B cell (primary cell): ENCODE measurements around the gene RPS19. TPM values are rescaled to one million over a fixed set of nuclear protein-coding genes. Genes with fewer than 3 reads are reported as not detected.

Source experiments
- ATAC-seq: fragments of 200-7000 bp; cut with Tn5 transposase; one replicate; pipeline ENCODE4 v1.10.0; 2021; ENCODE audit warnings: low read depth, mild to moderate bottlenecking, moderate number of reproducible peaks, moderate library complexity
- CTCF ChIA-PET: fragments of 350-600 bp; sonication (Branson Sonifier 250); formaldehyde crosslinking; loops from one replicate; lab custom pipeline; 2021; ENCODE audit warnings: antibody characterized with exemption, inconsistent platforms; lab: Charles Lee
- POLR2A ChIA-PET: fragments of 350-600 bp; sonication (Branson Sonifier 250); formaldehyde crosslinking; loops from one replicate; lab custom pipeline; 2021; ENCODE audit warnings: antibody characterized with exemption; lab: Charles Lee
- DNase-seq: peaks from one replicate; pipeline ENCODE4 v3.0.0; 2013
- H2AFZ ChIP-seq: 2 replicates; pipeline ENCODE4 v1.6.1; 2012; ENCODE audit warnings: mild to moderate bottlenecking, low read depth, low read length; ENCODE audit not compliant: insufficient read depth, poor library complexity, severe bottlenecking
- H3K27ac ChIP-seq, 2 donors: 1 replicate in 1 of 2; 2 replicates in 1 of 2; pipeline ENCODE4 v1.5.1; 2012 to 2013; ENCODE audit warnings: low read length in 2 of 2, mild to moderate bottlenecking in 2 of 2, moderate library complexity in 1 of 2
- H3K27me3 ChIP-seq, 4 experiments: fragments of 200-600 bp in 1 of 4; sonication (generic) in 1 of 4; replicated peaks in 1 of 4; 1 replicate in 2 of 4; 2 replicates in 2 of 4; pipeline versions ENCODE4 v1.6.1 to v1.7.0; 2013 to 2016; ENCODE audit warnings: low read length in 3 of 4, mild to moderate bottlenecking in 2 of 4, mixed read lengths in 1 of 4, moderate library complexity in 1 of 4; ENCODE audit not compliant: insufficient read depth in 4 of 4, control insufficient read depth in 3 of 4; ENCODE audit errors: control extremely low read depth in 1 of 4
- H3K36me3 ChIP-seq, 2 experiments: replicated peaks in 1 of 2; 1 replicate in 1 of 2; 2 replicates in 1 of 2; pipeline versions ENCODE4 v1.6.1 to v1.7.1; 2013; ENCODE audit warnings: low read length in 1 of 2; ENCODE audit not compliant: insufficient read depth in 2 of 2, control insufficient read depth in 1 of 2; ENCODE audit errors: control extremely low read depth in 1 of 2, extremely low read depth in 1 of 2
- H3K4me1 ChIP-seq, 2 donors: fragments of 200-600 bp in 1 of 2; sonication (generic) in 1 of 2; 1 replicate in 1 of 2; 2 replicates in 1 of 2; pipeline versions ENCODE4 v1.5.1 to v1.6.1; 2013 to 2017; ENCODE audit warnings: low read length in 2 of 2; ENCODE audit not compliant: control insufficient read depth in 2 of 2, insufficient read depth in 2 of 2
- H3K4me2 ChIP-seq: replicated peaks from 2 replicates; pipeline ENCODE3; 2012; ENCODE audit warnings: mild to moderate bottlenecking, low read depth, low read length; ENCODE audit not compliant: poor library complexity, severe bottlenecking
- H3K4me3 ChIP-seq, 5 experiments: fragments of 200-600 bp in 1 of 5; sonication (generic) in 1 of 5; 1 replicate in 3 of 5; 2 replicates in 2 of 5; pipeline versions ENCODE4 v1.5.1 to v1.7.0; 2011 to 2016; ENCODE audit warnings: low read length in 4 of 5, mild to moderate bottlenecking in 4 of 5, low read depth in 2 of 5, control low read depth in 1 of 5, moderate library complexity in 1 of 5; ENCODE audit not compliant: insufficient read depth in 1 of 5; ENCODE audit errors: control extremely low read depth in 1 of 5, extremely low read depth in 1 of 5
- H3K79me2 ChIP-seq: fragments of 200-600 bp; sonication (generic); one replicate; pipeline ENCODE4 v1.6.0; 2016; ENCODE audit warnings: low read length; ENCODE audit not compliant: control insufficient read depth, insufficient read depth
- H3K9ac ChIP-seq: fragments of 200-600 bp; sonication (generic); 2 replicates; pipeline ENCODE4 v1.6.1; 2017; ENCODE audit warnings: mild to moderate bottlenecking, low read length, moderate library complexity
- H3K9me3 ChIP-seq, 3 donors: one replicate each; pipeline versions ENCODE4 v1.6.1 to v1.7.1; 2013; ENCODE audit warnings: low read length in 2 of 3; ENCODE audit not compliant: control insufficient read depth in 2 of 3, insufficient read depth in 1 of 3; ENCODE audit errors: control extremely low read depth in 1 of 3
- H4K20me1 ChIP-seq: 2 replicates; pipeline ENCODE4 v1.6.0; 2012; ENCODE audit warnings: mild to moderate bottlenecking, low read length; ENCODE audit not compliant: insufficient read depth, control insufficient read depth, poor library complexity, severe bottlenecking
- H3K27ac Mint-ChIP-seq: one replicate; pipeline ENCODE4 v1.8.0; 2021; ENCODE audit warnings: mixed read lengths
- H3K27me3 Mint-ChIP-seq: one replicate; pipeline ENCODE4 v1.8.0; 2021; ENCODE audit warnings: mixed read lengths
- H3K4me1 Mint-ChIP-seq: one replicate; pipeline ENCODE4 v1.8.0; 2021; ENCODE audit warnings: mixed read lengths
- H3K4me3 Mint-ChIP-seq: one replicate; pipeline ENCODE4 v1.8.0; 2021; ENCODE audit warnings: mixed read lengths
- H3K9me3 Mint-ChIP-seq: one replicate; pipeline ENCODE4 v1.8.0; 2022; ENCODE audit warnings: mixed read lengths; ENCODE audit not compliant: insufficient read depth
- CTCF ChIP-seq: fragments of 200-600 bp; IDR thresholded peaks from one replicate; pipeline ENCODE4 v1.8.0; 2022; ENCODE audit warnings: antibody characterized with exemption, mild to moderate bottlenecking
- EZH2 ChIP-seq: IDR thresholded peaks from 2 replicates; pipeline ENCODE4 v1.6.1; 2012; ENCODE audit warnings: borderline replicate concordance, low read depth, mild to moderate bottlenecking, moderate library complexity, low read length; ENCODE audit not compliant: insufficient read depth, poor library complexity, severe bottlenecking
- WGBS: methylation state at CpG from one replicate; pipeline ENCODE4 v1.1.5; 2013; ENCODE audit warnings: missing lambda C conversion rate; ENCODE audit not compliant: insufficient coverage; 5-methylcytosine and 5-hydroxymethylcytosine counted together
- intact Hi-C: fragments of 100-400 bp; cut with micrococcal nuclease; formaldehyde crosslinking; loops from one replicate; pipeline ENCODE4 v1.10.0; 2022
- polyA plus RNA-seq: library from polyadenylated mRNA; depleted of rRNA; stranded (reverse); fragments of >200 nt; gene quantifications from 2 replicates; pipeline ENCODE4 v1.2.3, GENCODE V29; 2012
- total RNA-seq, 2 donors: library from RNA; stranded (reverse); fragments of 120-200 nt in 1 of 2; gene quantifications; 1 replicate in 1 of 2; 2 replicates in 1 of 2; pipeline versions ENCODE4 v1.2.3 to v1.2.4, GENCODE V29; 2013 to 2022

RPS19 gene
- total and polyA plus RNA-seq, 2 donors (not counting 1 experiment from before 2014, with no cell fraction given): 3,322 to 9,144 TPM

- no peak for ATAC-seq
- no peak for DNase-seq
- H4K20me1 ChIP-seq: no peaks in the 10 kb centered on the region
- no peak overlapping the region for H3K9ac ChIP-seq
- no peaks in the 10 kb centered on the region for H3K27me3 ChIP-seq
- no peak overlapping the region for H2AFZ ChIP-seq
- peaks cover 10 to 25% of the 10 kb centered on the region in 2 donors for H3K4me1 ChIP-seq
- 100% methylated on average over 1 of the region's 3 CpGs for WGBS
- TF ChIP-seq CTCF: no peak
- no peak for TF ChIP-seq EZH2
- Mint-ChIP-seq H3K9me3 (no peaks in the 10 kb centered on the region), H3K27me3 (no peaks in the 10 kb centered on the region), H3K27ac (no peak overlapping the region), H3K4me1 (peaks cover 18% of the 10 kb centered on the region), H3K4me3 (no peak overlapping the region)
- ChIA-PET CTCF (interaction anchor here (1.0 to 2.7 kb wide), 4 partner anchors 9 to 18 kb away, joined by 3 to 13 read pairs (median 8); partner anchors contain the start of gene CEACAM3), POLR2A (no interaction called here)
- no peak overlapping the region for H3K27ac ChIP-seq
- H3K79me2 ChIP-seq: no peaks in the 10 kb centered on the region
- no peaks in the 10 kb centered on the region for H3K9me3 ChIP-seq
- H3K4me2 ChIP-seq: no peak overlapping the region
- H3K36me3 ChIP-seq: no peaks in the 10 kb centered on the region
- H3K4me3 ChIP-seq: no peak overlapping the region
- intact Hi-C loops: no loop called here
These were observed 48.1 kb upstream of the RPS19 start for GRCh38 chr19:41811981-41812380.

- intact Hi-C loops: no loop called here
- Histone ChIP-seq H3K27me3 (no peaks in the 10 kb centered on the region), H3K27ac (no peak overlapping the region), H3K36me3 (no peaks in the 10 kb centered on the region), H3K4me1 (peaks cover 10 to 21% of the 10 kb centered on the region in 2 donors), H3K4me2 (no peak overlapping the region), H4K20me1 (no peaks in the 10 kb centered on the region), H2AFZ (no peak overlapping the region), H3K79me2 (no peaks in the 10 kb centered on the region), H3K4me3 (no peak overlapping the region), H3K9me3 (no peaks in the 10 kb centered on the region), H3K9ac (no peak overlapping the region)
- DNase-seq (no peak), ATAC-seq (no peak)
- ChIA-PET CTCF (interaction anchor here (1.1 to 1.6 kb wide), 3 partner anchors 18 to 60 kb away, joined by 3 to 4 read pairs (median 3); no protein-coding TSS in a partner anchor), POLR2A (no interaction called here)
- Mint-ChIP-seq H3K4me1 (peaks cover 18% of the 10 kb centered on the region), H3K9me3 (no peaks in the 10 kb centered on the region), H3K27me3 (no peaks in the 10 kb centered on the region), H3K4me3 (no peak overlapping the region), H3K27ac (no peak overlapping the region)
- TF ChIP-seq EZH2: no peak
- TF ChIP-seq CTCF: no peak
- whole genome bisulfite sequencing: 90% methylated on average over 4 of the region's 4 CpGs
These were observed 46.1 kb upstream of the RPS19 start for GRCh38 chr19:41813911-41814310.
